Testis (tissue), 3 donors: Measurements from ENCODE around the gene GGACT. TPM values are rescaled to one million over a fixed set of nuclear protein-coding genes. Genes with fewer than 3 reads are reported as not detected.

Experiments
- DNase-seq: peaks from one replicate; pipeline ENCODE4 v3.0.0-alpha.2; 2019
- H3K27ac ChIP-seq, 2 donors: fragments of 200-600 bp; sonication (generic); one replicate each; pipeline ENCODE4 v1.5.1; 2019
- H3K27me3 ChIP-seq: fragments of 200-600 bp; sonication (generic); one replicate; pipeline ENCODE4 v1.5.1; 2019
- H3K36me3 ChIP-seq: fragments of 200-600 bp; sonication (generic); one replicate; pipeline ENCODE4 v1.5.1; 2017; ENCODE audit warnings: low read depth; ENCODE audit errors: missing control alignments
- H3K4me1 ChIP-seq: fragments of 200-600 bp; sonication (generic); one replicate; pipeline ENCODE4 v1.5.1; 2019
- H3K4me3 ChIP-seq, 2 donors: fragments of 200-600 bp; sonication (generic); one replicate each; pipeline ENCODE4 v1.5.1; 2017 to 2019
- H3K9me3 ChIP-seq: fragments of 200-600 bp; sonication (generic); one replicate; pipeline ENCODE4 v1.5.1; 2017
- CTCF ChIP-seq, 3 experiments: fragments of 450-650 bp in 2 of 3; fragments of 200-600 bp in 1 of 3; sonication (generic) in 1 of 3; IDR thresholded peaks; one replicate each; pipeline ENCODE4 v1.5.1; 2016 to 2019; ENCODE audit warnings: antibody characterized with exemption in 3 of 3, mild to moderate bottlenecking in 2 of 3, moderate library complexity in 1 of 3
- POLR2A ChIP-seq: fragments of 450-650 bp; IDR thresholded peaks from one replicate; pipeline ENCODE4 v1.6.1; 2017; ENCODE audit warnings: antibody characterized with exemption, mild to moderate bottlenecking, moderate library complexity
- WGBS, 2 donors: methylation state at CpG; one replicate each; pipeline ENCODE4 v1.1.5; 2018; 5-methylcytosine and 5-hydroxymethylcytosine counted together
- intact Hi-C: fragments of 100-400 bp; cut with DNase I; formaldehyde crosslinking; loops from one replicate; pipeline ENCODE4 v1.15.1; 2023; ENCODE audit warnings: low total_unique reads
- polyA plus RNA-seq: library from polyadenylated mRNA; stranded (reverse); fragments of 350-450 nt; fragmentation: Illumina TruSeq; extraction: RNeasy Lipid Tissue Mini Kit (QIAGEN cat#74804); gene quantifications from one replicate; pipeline ENCODE4 v1.2.3, GENCODE V29; 2014; ENCODE audit warnings: low read depth, low replicate concordance; ENCODE audit not compliant: insufficient read depth
- total RNA-seq, 2 donors: library from RNA; depleted of rRNA; stranded (reverse); fragments of >200 nt; gene quantifications; one replicate each; pipeline ENCODE4 v1.2.3, GENCODE V29; 2016

Gene GGACT
- total and polyA plus RNA-seq, 3 donors from 2014 or later = 9.8 to 30.0 (median 18.9) TPM

DNA sequence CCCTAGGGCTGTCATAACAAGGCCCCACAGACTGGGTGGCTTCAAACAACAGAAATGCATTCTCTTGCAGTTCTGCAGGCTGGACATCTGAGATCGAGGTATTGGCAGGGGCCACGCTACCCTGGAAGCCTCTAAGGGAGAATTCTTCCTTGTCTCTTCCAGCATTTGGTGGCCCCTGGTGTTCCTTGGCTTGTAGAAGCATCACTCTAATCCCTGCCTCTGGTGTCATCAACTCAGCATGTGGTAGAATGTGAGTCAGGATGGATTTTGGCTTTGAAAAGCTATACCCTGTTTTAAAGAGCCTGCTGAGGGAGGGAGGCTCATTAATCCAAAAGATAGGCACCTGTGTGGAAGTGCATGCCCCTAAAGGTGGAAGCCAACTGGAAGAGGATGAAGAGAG, 7.9 kb upstream of the GGACT start:
- 90 to 91% methylated on average over 2 of the region's 2 CpGs for WGBS, 2 donors
- Histone ChIP-seq H3K9me3 (no peaks in the 10 kb centered on the region), H3K27ac (no peak overlapping the region), H3K4me1 (no peaks in the 10 kb centered on the region), H3K4me3 (no peak overlapping the region), H3K27me3 (no peaks in the 10 kb centered on the region), H3K36me3 (no peaks in the 10 kb centered on the region)
- TF ChIP-seq CTCF (IDR thresholded peaks at IDR 0.05) = no peak
- TF ChIP-seq POLR2A = no peak
- intact Hi-C loops = no loop called here
- no peak for DNase-seq

DNA sequence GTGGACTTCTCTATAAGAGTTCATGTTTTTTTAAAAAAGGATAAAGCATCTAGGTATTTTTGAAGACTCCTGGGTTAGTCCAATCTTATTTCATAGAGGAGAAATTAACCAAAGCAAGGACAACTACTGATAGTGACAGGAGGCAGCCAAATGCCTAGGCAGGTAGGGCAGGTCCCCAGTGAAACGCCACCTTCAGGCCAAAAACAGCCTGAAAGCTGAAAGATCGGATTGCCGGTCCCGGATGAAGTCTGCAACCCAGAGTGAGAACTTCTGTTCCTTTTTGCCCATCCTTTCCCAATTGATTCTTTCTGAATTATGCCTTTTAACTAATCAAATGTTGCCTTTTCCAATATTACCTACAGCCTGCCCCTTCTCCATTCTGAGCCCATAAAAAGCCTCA, 6.1 kb upstream of the GGACT start:
- no peaks in the 10 kb centered on the region for H3K27me3 ChIP-seq
- no peaks in the 10 kb centered on the region for H3K36me3 ChIP-seq
- H3K9me3 ChIP-seq = no peaks in the 10 kb centered on the region
- TF ChIP-seq POLR2A (no peak), CTCF (IDR thresholded peaks at IDR 0.05) (no peak)
- H3K27ac ChIP-seq = no peak overlapping the region
- 83 to 86% methylated on average over 4 of the region's 4 CpGs for WGBS, 2 donors
- no peak for DNase-seq
- H3K4me3 ChIP-seq = no peak overlapping the region
- intact Hi-C loops = no loop called here
- no peaks in the 10 kb centered on the region for H3K4me1 ChIP-seq

GRCh38 chr13:100594255-100594654, 5.7 kb upstream of the GGACT start:
- no peak for DNase-seq
- Histone ChIP-seq H3K9me3 (no peaks in the 10 kb centered on the region), H3K4me1 (peaks cover under 1% of the 10 kb centered on the region), H3K27me3 (no peaks in the 10 kb centered on the region), H3K4me3 (no peak overlapping the region), H3K27ac (no peak overlapping the region), H3K36me3 (no peaks in the 10 kb centered on the region)
- intact Hi-C loops = no loop called here
- 68 to 70% methylated on average over 9 of the region's 9 CpGs for WGBS, 2 donors
- TF ChIP-seq CTCF (IDR thresholded peaks at IDR 0.05) = no peak
- no peak for TF ChIP-seq POLR2A

DNA sequence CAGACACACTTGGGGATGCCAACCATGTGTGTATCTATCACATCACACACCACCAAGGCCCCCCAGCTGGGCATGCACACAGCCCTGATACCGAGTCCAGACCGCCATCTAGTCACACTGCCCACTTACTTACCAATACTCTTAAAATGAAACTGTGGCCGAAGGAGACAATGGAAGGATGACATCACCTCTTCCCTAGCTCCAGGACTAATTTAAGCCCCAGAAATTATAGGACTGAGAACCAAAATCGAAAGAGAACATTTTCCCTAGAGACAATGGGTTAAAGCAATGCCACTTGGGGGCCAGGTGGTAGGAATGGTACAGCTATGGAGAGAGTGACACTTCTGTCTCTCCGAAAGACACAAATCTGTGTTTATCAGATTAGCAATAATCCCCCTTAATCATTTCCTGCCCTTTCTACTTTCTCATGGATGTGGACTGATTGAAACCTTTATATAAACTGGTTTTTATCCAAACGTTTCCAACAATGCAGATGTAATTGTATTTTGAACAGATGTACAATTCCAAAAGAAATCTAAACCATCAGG, 663 bp upstream of the GGACT start:
- Histone ChIP-seq H3K4me3 (peak overlapping the region; percentile 72 to 84), H3K4me1 (peaks cover 8% of the 10 kb centered on the region), H3K36me3 (no peaks in the 10 kb centered on the region), H3K27me3 (no peaks in the 10 kb centered on the region), H3K27ac (peak overlapping the region in 1 of 2 donors; percentile 84), H3K9me3 (no peaks in the 10 kb centered on the region)
- intact Hi-C loops = no loop called here
- WGBS, 2 donors = 45 to 52% methylated on average over 6 of the region's 6 CpGs
- TF ChIP-seq CTCF (IDR thresholded peaks at IDR 0.05) (no peak), POLR2A (no peak)
- no peak for DNase-seq

DNA sequence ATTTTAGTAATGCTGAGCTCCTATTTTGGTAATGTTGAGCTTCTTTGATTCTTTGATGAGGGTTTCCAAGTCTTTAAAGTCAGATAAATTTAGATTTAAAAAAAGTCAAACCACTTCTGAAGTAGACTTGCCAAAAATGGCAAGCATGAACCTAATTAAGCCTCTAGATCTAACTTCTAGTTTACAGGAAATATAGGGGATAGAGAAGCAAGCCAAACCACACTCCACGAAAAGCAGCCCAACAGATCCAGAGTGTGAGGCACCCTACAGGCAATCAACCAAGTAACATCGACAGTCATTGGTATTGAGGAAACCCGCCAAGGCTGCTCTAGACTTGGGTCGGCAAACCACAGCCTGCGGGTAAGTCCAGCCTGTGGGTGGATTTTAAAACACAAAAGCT, 3.7 kb downstream of the GGACT start:
- intact Hi-C loops = no loop called here
- no peaks in the 10 kb centered on the region for H3K27me3 ChIP-seq
- no peak overlapping the region for H3K4me3 ChIP-seq
- no peaks in the 10 kb centered on the region for H3K9me3 ChIP-seq
- no peak overlapping the region for H3K27ac ChIP-seq
- H3K36me3 ChIP-seq = no peaks in the 10 kb centered on the region
- TF ChIP-seq CTCF (IDR thresholded peaks at IDR 0.05) (no peak), POLR2A (no peak)
- 92 to 93% methylated on average over 5 of the region's 5 CpGs for WGBS, 2 donors
- H3K4me1 ChIP-seq = peaks cover 8% of the 10 kb centered on the region
- no peak for DNase-seq
